Suppressor macrophage (primary cell): ENCODE results near the gene RAB3IL1.

Source experiments
- DNase-seq, 4 experiments: peaks; one replicate each; pipeline ENCODE4 v3.0.0-alpha.2; 2020 to 2022

RAB3IL1 gene

GRCh38 chr11:61952882-61953281, 35.5 kb upstream of the RAB3IL1 start:
- DNase-seq: no peak

GRCh38 chr11:61951484-61952135, 34.2 kb upstream of the RAB3IL1 start:
- no peak for DNase-seq

GRCh38 chr11:61950035-61950547, 32.7 kb upstream of the RAB3IL1 start, which contains the start of gene BEST1:
Gene BEST1 (plus strand): TSS chr11:61950351. CDS start chr11:61951807, 1,456 bp downstream.
- no peak for DNase-seq

GRCh38 chr11:61949169-61950034, 32.0 kb upstream of the RAB3IL1 start:
- DNase-seq: peak; percentile 73 to 81 (median 79)

GRCh38 chr11:61948505-61948904, 31.1 kb upstream of the RAB3IL1 start:
- DNase-seq: no peak

- DNase-seq: peak; percentile 87 to 92 (median 89)
Observed at GRCh38 chr11:61947486-61948210, 30.3 kb upstream of the RAB3IL1 start.

GRCh38 chr11:61946894-61947293, 29.5 kb upstream of the RAB3IL1 start:
- no peak for DNase-seq

- DNase-seq: no peak
Observed at GRCh38 chr11:61945191-61945590, 27.8 kb upstream of the RAB3IL1 start.

GRCh38 chr11:61940466-61940865, 23.1 kb upstream of the RAB3IL1 start:
- DNase-seq: no peak

GRCh38 chr11:61935861-61936260, 18.5 kb upstream of the RAB3IL1 start:
- DNase-seq: no peak

GRCh38 chr11:61930933-61931332, 13.6 kb upstream of the RAB3IL1 start:
- DNase-seq: no peak

GRCh38 chr11:61928606-61929005, 11.2 kb upstream of the RAB3IL1 start:
- DNase-seq: peak in 2 of 4 experiments; percentile 48 to 56

- DNase-seq: peak; percentile 51 to 73 (median 69)
Observed at GRCh38 chr11:61927501-61927900, 10.1 kb upstream of the RAB3IL1 start.

GRCh38 chr11:61926235-61926634, 8.9 kb upstream of the RAB3IL1 start:
- no peak for DNase-seq

GRCh38 chr11:61925736-61926135, 8.4 kb upstream of the RAB3IL1 start:
- no peak for DNase-seq

GRCh38 chr11:61924064-61924455, 6.7 kb upstream of the RAB3IL1 start:
- DNase-seq: no peak

- peak; percentile 42 to 76 (median 66) for DNase-seq
Observed at GRCh38 chr11:61923166-61924063, 6.0 kb upstream of the RAB3IL1 start.

GRCh38 chr11:61922539-61922938, 5.2 kb upstream of the RAB3IL1 start:
- peak; percentile 75 to 89 (median 82) for DNase-seq

- no peak for DNase-seq
Observed at GRCh38 chr11:61921446-61921845, 4.1 kb upstream of the RAB3IL1 start.

- no peak for DNase-seq
Observed at GRCh38 chr11:61919705-61920631, 2.6 kb upstream of the RAB3IL1 start.
